Stimulated activated CD4-positive, alpha-beta T cell treated with anti-CD3 and anti-CD28 coated beads, Interleukin-4, amount 100 ng/mL, for 4 hours (primary cell): Measurements from ENCODE around the gene ZNF26.
"Not testable (repeated sequence)": the region's sequence is repeated elsewhere in the genome, so short reads cannot be mapped to it uniquely, and the experiment has no call there.

Source experiments
- DNase-seq, 2 experiments: peaks; one replicate each; pipeline ENCODE4 v3.0.0-alpha.2; 2020

Gene ZNF26

GRCh38 chr12:132986001-132986884 is at the start of gene ZNF26:
Gene ZNF26 (plus strand): TSS chr12:132986367. CDS start chr12:132986841, 474 bp downstream.
- peak; percentile 81 to 88 for DNase-seq

GRCh38 chr12:132936921-132937320 is 49.2 kb upstream of the ZNF26 start:
- DNase-seq, result not testable (repeated sequence)

- DNase-seq, result no peak
These were observed 48.7 kb upstream of the ZNF26 start for GRCh38 chr12:132937476-132937875.

GRCh38 chr12:132938807-132939206 is 47.4 kb upstream of the ZNF26 start:
- not testable (repeated sequence) for DNase-seq

- DNase-seq, result no peak
These were observed 46.0 kb upstream of the ZNF26 start for GRCh38 chr12:132940071-132940719.

- no peak for DNase-seq
These were observed 44.7 kb upstream of the ZNF26 start for GRCh38 chr12:132941336-132941954.

- DNase-seq, result no peak
These were observed 43.6 kb upstream of the ZNF26 start for GRCh38 chr12:132942611-132943010.

GRCh38 chr12:132945806-132946205 is 40.4 kb upstream of the ZNF26 start:
- no peak for DNase-seq

- no peak for DNase-seq
These were observed 39.8 kb upstream of the ZNF26 start for GRCh38 chr12:132946246-132946820.

GRCh38 chr12:132948146-132949066 is 37.8 kb upstream of the ZNF26 start:
- DNase-seq, result no peak

GRCh38 chr12:132949936-132950837 is 36.0 kb upstream of the ZNF26 start:
- no peak for DNase-seq

- DNase-seq, result no peak
These were observed 35.2 kb upstream of the ZNF26 start for GRCh38 chr12:132950844-132951535.

- no peak for DNase-seq
These were observed 34.5 kb upstream of the ZNF26 start for GRCh38 chr12:132951649-132952048.

GRCh38 chr12:132952371-132953162 is 33.6 kb upstream of the ZNF26 start:
- no peak for DNase-seq

- no peak for DNase-seq
These were observed 33.1 kb upstream of the ZNF26 start for GRCh38 chr12:132953163-132953425.

- no peak for DNase-seq
These were observed 32.4 kb upstream of the ZNF26 start for GRCh38 chr12:132953771-132954170.

- no peak for DNase-seq
These were observed 31.6 kb upstream of the ZNF26 start for GRCh38 chr12:132954471-132955048.

GRCh38 chr12:132955094-132956010 is 30.8 kb upstream of the ZNF26 start:
- no peak for DNase-seq
